ENCODE data around the gene RGR.

- TF ChIP-seq CTCF (IDR thresholded peaks at IDR 0.05) (no peak), POLR2A (IDR thresholded peaks at IDR 0.05) (no peak)
Measured at GRCh38 chr10:84236807-84237198, 8.1 kb upstream of the RGR start.
